Thoracic aorta endothelial cell (primary cell): ENCODE measurements around the gene MRPL40. TPM values are rescaled to one million over a fixed set of nuclear protein-coding genes. Genes with fewer than 3 reads are reported as not detected.

Experiments
- total RNA-seq: library from RNA; depleted of rRNA; stranded (reverse); fragments of >200 nt; gene quantifications from 2 replicates; pipeline ENCODE4 v1.2.3, GENCODE V29; 2012

Gene MRPL40
- 39.3 and 41.4 TPM in 2 replicates for total RNA-seq

DNA sequence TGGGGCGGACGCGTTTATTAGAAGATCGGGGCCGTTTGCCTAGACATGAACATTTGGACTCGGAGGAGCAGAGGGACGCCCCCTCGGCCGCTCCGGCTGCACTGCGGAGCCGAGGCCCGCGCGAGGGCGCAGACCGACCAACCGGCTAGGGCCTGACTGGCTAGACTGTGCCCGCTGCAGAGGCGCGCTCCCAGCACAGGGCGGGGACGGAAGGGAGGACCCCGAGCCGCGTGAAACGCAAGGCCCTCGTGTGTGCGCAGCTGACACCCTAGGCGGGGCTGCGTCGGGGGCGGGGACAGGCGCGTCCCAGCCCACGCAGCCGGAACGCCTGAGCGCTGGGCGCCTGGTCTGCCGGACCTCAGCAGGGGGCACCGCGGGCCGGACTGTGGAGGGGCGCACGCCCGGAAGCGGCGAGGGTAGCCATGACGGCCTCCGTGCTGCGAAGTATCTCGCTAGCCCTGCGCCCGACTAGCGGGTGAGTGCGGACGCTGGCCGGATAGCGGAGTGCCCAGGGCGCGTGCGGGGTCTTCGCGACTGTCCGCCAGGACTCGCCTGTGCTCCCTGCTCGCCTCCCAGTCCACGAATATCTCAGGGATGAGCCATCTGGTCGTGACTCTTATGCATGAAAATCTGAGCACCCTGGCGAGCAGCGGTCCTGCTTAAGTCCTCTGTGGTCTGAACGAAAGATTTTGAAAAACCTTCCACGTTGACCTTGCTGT, at the start of gene MRPL40:
TSS of gene MRPL40 (plus strand) at position 413 of the 719 bp plus-strand sequence. CDS start at position 423, 10 bp downstream.

DNA sequence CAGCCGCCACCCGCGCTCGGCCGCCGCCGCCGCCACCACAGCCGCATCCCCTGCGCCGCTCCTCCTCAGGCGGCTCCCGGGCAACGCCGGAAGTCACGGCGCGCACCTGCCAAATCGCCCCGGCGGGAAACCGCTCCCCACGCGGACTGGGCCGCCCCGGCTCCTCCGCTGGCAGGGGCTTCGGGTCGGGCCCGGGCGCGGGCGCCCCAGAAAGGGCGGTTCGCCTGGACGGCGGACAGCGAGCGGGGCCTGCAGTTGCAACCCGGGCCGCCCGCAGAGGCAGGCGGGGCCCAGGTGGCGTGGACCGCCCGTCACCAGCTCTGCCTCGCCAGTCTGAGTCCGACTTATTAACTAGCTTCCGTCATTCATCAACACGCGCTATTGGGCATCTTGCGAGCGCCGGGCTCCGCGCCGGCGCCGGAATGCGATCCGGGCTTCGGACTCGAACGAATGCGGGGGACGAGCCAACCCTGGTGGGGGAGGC, 654 bp upstream of the MRPL40 start, which contains the start of gene HIRA:
TSS of gene HIRA (minus strand) at position 85 of the 484 bp plus-strand sequence. CDS start 257 bp downstream, outside the sequence.

DNA sequence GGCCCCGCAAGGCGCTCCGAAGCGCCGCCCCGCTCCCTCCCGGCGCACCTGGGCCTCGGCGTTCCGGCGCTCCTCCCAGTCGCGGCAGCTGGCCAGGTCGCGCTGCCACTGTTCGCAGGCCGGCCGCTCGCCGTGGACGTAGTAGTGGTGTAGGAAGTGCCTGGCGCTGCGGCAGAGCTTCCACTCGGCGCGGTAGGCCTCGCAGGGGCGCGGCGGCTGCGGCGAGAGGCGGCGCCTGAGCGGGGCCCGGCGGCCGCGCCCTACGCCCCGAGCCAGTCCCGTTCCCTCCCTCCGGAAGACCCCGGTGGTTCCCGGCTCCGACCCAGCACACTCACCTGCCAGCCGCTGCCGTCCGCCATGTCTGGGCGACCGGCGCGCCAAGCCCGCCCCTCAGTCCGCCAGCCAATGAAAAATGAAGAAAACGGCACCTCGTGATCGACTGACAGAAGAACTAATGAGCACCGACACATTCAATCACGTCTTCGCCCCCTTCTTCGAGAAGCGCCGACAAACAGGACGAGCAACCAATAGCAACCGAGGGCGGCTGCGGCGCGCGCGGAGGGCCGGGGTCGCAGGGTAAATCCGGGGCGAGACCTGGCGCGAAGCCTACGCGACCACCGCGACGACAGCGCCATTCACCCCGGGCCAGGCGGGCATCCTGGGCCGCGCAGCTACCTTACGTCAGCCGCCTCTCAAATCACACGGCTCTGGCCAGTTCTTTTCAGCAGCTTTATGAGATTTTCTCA, 15.2 kb downstream of the MRPL40 start, which contains the start of gene C22orf39:
TSS of gene C22orf39 (minus strand) at position 382 of the 746 bp plus-strand sequence. CDS start at position 359, 23 bp downstream.

GRCh38 chr22:19478901-19479354, 46.6 kb downstream of the MRPL40 start, which contains the start of gene UFD1:
TSS of gene UFD1 (minus strand) at chr22:19479193. CDS start at chr22:19479085, 108 bp downstream.

DNA sequence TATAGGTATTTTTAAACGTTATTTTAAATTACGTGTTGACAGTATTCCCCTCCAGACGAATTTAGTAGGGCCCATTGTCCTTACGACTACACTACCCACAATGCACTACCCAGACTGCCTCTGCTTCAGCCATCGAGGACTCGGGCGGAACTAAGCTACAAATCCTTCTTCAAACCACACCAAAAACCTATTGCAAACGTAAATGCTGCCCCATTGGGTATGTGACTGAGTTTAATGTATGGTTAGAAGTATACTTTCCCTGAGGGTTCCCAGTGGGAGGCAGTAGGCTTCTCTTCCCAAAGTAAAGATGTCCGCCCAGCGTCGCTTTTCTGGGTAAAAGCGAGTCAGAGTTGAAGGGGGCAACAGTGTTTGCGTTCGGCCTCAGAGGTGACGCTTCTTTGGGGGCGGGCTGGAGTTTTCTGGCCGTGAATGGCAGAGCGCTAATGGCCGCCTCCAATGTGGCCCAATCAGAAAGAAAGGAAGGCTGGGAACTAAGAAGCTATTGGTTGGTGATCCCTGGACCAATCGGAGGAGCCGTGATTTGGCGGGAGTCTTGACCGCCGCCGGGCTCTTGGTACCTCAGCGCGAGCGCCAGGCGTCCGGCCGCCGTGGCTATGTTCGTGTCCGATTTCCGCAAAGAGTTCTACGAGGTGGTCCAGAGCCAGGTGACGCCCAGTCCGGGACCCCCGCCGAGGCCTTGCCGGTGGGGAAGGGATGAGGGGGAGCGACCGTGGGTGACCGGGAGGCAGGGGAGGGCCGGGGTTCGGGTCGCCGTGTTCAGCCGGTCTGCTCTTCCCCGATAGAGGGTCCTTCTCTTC, 47.2 kb downstream of the MRPL40 start, which contains the start of gene CDC45:
TSS of gene CDC45 (plus strand) at position 566 of the 818 bp plus-strand sequence. CDS start at position 615, 49 bp downstream.

Other genes starting within 250 kb of the MRPL40 start
- gene CLTCL1, start 140.8 kb upstream of the MRPL40 start, total RNA-seq = 5.1 and 7.3 TPM in 2 replicates
- gene HIRA, start 812 bp upstream of the MRPL40 start, total RNA-seq = 20.7 and 24.7 TPM in 2 replicates
- gene C22orf39, start 15.2 kb downstream of the MRPL40 start, total RNA-seq = 16.2 and 17.0 TPM in 2 replicates
- gene UFD1, start 46.6 kb downstream of the MRPL40 start, total RNA-seq = 112 and 121 TPM in 2 replicates
- gene CDC45, start 47.4 kb downstream of the MRPL40 start, total RNA-seq = 32.7 and 44.6 TPM in 2 replicates
- gene CLDN5, start 91.9 kb downstream of the MRPL40 start, total RNA-seq = 271 and 542 TPM in 2 replicates